Mesenchymal stem cell (in vitro differentiated cells and primary cell): ENCODE data around the gene ZNF239.
"Not testable (repeated sequence)": the region's sequence is repeated elsewhere in the genome, so short reads cannot be mapped to it uniquely, and the experiment has no call there.

Experiments used
- DNase-seq: peaks from one replicate; pipeline ENCODE4 v3.0.0-alpha.2; 2013
- H2AFZ ChIP-seq: one replicate; pipeline ENCODE4 v1.6.1; 2013; ENCODE audit warnings: low read depth, mild to moderate bottlenecking, control low read depth, inconsistent platforms, low read length, moderate library complexity
- H2AK5ac ChIP-seq: 2 replicates; pipeline ENCODE4 v1.6.1; 2013; ENCODE audit warnings: low read length, moderate library complexity, mild to moderate bottlenecking, inconsistent platforms; ENCODE audit not compliant: severe bottlenecking
- H2BK120ac ChIP-seq: one replicate; pipeline ENCODE4 v1.6.1; 2013; ENCODE audit warnings: low read depth, mild to moderate bottlenecking, inconsistent platforms, low read length, moderate library complexity
- H2BK12ac ChIP-seq, 2 experiments: one replicate each; pipeline ENCODE4 v1.6.1; 2013; ENCODE audit warnings: inconsistent platforms in 2 of 2, low read length in 2 of 2, mild to moderate bottlenecking in 2 of 2, moderate library complexity in 2 of 2, control low read depth in 1 of 2
- H2BK15ac ChIP-seq: one replicate; pipeline ENCODE4 v1.6.1; 2013; ENCODE audit warnings: mild to moderate bottlenecking, low read depth, inconsistent platforms; ENCODE audit not compliant: poor library complexity, severe bottlenecking
- H2BK5ac ChIP-seq: 2 replicates; pipeline ENCODE4 v1.6.1; 2013; ENCODE audit warnings: low read depth, mild to moderate bottlenecking, low read length, control low read depth, inconsistent platforms; ENCODE audit not compliant: poor library complexity, severe bottlenecking
- H3K14ac ChIP-seq, 2 experiments: one replicate each; pipeline ENCODE4 v1.6.1; 2013; ENCODE audit warnings: inconsistent platforms in 2 of 2, low read length in 2 of 2, control low read depth in 1 of 2, mild to moderate bottlenecking in 1 of 2, moderate library complexity in 1 of 2
- H3K18ac ChIP-seq, 2 experiments: one replicate each; pipeline ENCODE4 v1.6.1; 2013; ENCODE audit warnings: inconsistent platforms in 2 of 2, low read length in 2 of 2, control low read depth in 1 of 2, low read depth in 1 of 2, mild to moderate bottlenecking in 1 of 2
- H3K23ac ChIP-seq, 2 experiments: one replicate each; pipeline ENCODE4 v1.6.1; 2013; ENCODE audit warnings: inconsistent platforms in 2 of 2, low read length in 2 of 2, mild to moderate bottlenecking in 2 of 2, moderate library complexity in 2 of 2, control low read depth in 1 of 2
- H3K27ac ChIP-seq: 2 replicates; pipeline ENCODE4 v1.5.1; 2013; ENCODE audit warnings: mild to moderate bottlenecking, moderate library complexity, low read length, control low read depth, inconsistent platforms; ENCODE audit not compliant: poor library complexity, severe bottlenecking
- H3K27me3 ChIP-seq, 2 experiments: 2 replicates each; pipeline versions ENCODE4 v1.6.1 to v1.7.0; 2013; ENCODE audit warnings: low read length in 2 of 2, mild to moderate bottlenecking in 2 of 2, moderate library complexity in 2 of 2, control low read depth in 1 of 2, inconsistent platforms in 1 of 2; ENCODE audit not compliant: control insufficient read depth in 1 of 2, insufficient read depth in 1 of 2
- H3K36me3 ChIP-seq, 2 experiments: 2 replicates each; pipeline versions ENCODE4 v1.6.1 to v1.7.0; 2013; ENCODE audit warnings: low read length in 2 of 2, control low read depth in 1 of 2, inconsistent platforms in 1 of 2, low read depth in 1 of 2, mild to moderate bottlenecking in 1 of 2; ENCODE audit not compliant: insufficient read depth in 2 of 2, control insufficient read depth in 1 of 2
- H3K4ac ChIP-seq, 2 experiments: one replicate each; pipeline ENCODE4 v1.6.1; 2013; ENCODE audit warnings: inconsistent platforms in 2 of 2, low read length in 2 of 2, mild to moderate bottlenecking in 2 of 2, moderate library complexity in 2 of 2, control low read depth in 1 of 2, low read depth in 1 of 2
- H3K4me1 ChIP-seq: 2 replicates; pipeline ENCODE4 v1.6.1; 2013; ENCODE audit warnings: low read depth, low read length, control low read depth; ENCODE audit not compliant: control insufficient read depth, insufficient read depth
- H3K4me2 ChIP-seq: 2 replicates; pipeline ENCODE4 v1.6.1; 2013; ENCODE audit warnings: low read length, mild to moderate bottlenecking, inconsistent platforms; ENCODE audit not compliant: poor library complexity, severe bottlenecking
- H3K4me3 ChIP-seq, 2 experiments: 2 replicates each; pipeline versions ENCODE4 v1.5.1 to v1.7.0; 2013; ENCODE audit warnings: low read length in 2 of 2, mild to moderate bottlenecking in 2 of 2, control low read depth in 1 of 2, low read depth in 1 of 2; ENCODE audit not compliant: insufficient read depth in 1 of 2
- H3K79me1 ChIP-seq: replicated peaks from 2 replicates; pipeline ENCODE4 v1.6.1; 2013; ENCODE audit warnings: mild to moderate bottlenecking, control low read depth, low read length, inconsistent platforms; ENCODE audit not compliant: poor library complexity, severe bottlenecking
- H3K9ac ChIP-seq: 2 replicates; pipeline ENCODE4 v1.7.0; 2013; ENCODE audit warnings: mild to moderate bottlenecking, low read length, moderate library complexity
- H3K9me3 ChIP-seq: 2 replicates; pipeline ENCODE4 v1.7.0; 2013; ENCODE audit warnings: mild to moderate bottlenecking, low read length; ENCODE audit not compliant: control insufficient read depth
- H4K8ac ChIP-seq: one replicate; pipeline ENCODE4 v1.6.1; 2013; ENCODE audit warnings: inconsistent platforms, mild to moderate bottlenecking, low read length, moderate library complexity
- H4K91ac ChIP-seq: one replicate; pipeline ENCODE4 v1.6.1; 2013; ENCODE audit warnings: mild to moderate bottlenecking, low read length, inconsistent platforms
- WGBS: methylation state at CpG from one replicate; pipeline ENCODE4 v1.1.7; 2013; ENCODE audit warnings: mixed read lengths; 5-methylcytosine and 5-hydroxymethylcytosine counted together

ZNF239 gene

GRCh38 chr10:43605850-43606322 is 31.5 kb upstream of the ZNF239 start:
- no peak overlapping the region for H2BK15ac ChIP-seq
- peak overlapping the region in 1 of 2 experiments; percentile 83 for H3K4me3 ChIP-seq
- H2AK5ac ChIP-seq = no peak overlapping the region
- H3K79me1 ChIP-seq = peaks cover 13% of the 10 kb centered on the region
- H3K9ac ChIP-seq = peak overlapping the region; percentile 81
- no peak overlapping the region for H3K4ac ChIP-seq
- DNase-seq = no peak
- no peak overlapping the region for H3K23ac ChIP-seq
- no peak overlapping the region for H2BK5ac ChIP-seq
- H4K91ac ChIP-seq = no peak overlapping the region
- no peak overlapping the region for H3K27ac ChIP-seq
- H3K4me2 ChIP-seq = peak overlapping the region; percentile 81
- H3K4me1 ChIP-seq = peaks cover 5% of the 10 kb centered on the region
- H3K27me3 ChIP-seq = no peaks in the 10 kb centered on the region
- H3K36me3 ChIP-seq = peaks cover 10 to 26% of the 10 kb centered on the region in 2 experiments
- H2BK12ac ChIP-seq = no peak overlapping the region
- H3K9me3 ChIP-seq = peaks cover 8% of the 10 kb centered on the region
- H2BK120ac ChIP-seq = no peak overlapping the region
- H4K8ac ChIP-seq = peak overlapping the region; percentile 1
- 65% methylated on average over 12 of the region's 12 CpGs for WGBS
- no peak overlapping the region for H3K14ac ChIP-seq
- no peak overlapping the region for H3K18ac ChIP-seq
- peak overlapping the region; percentile 79 for H2AFZ ChIP-seq

GRCh38 chr10:43601576-43601975 is 27.2 kb upstream of the ZNF239 start:
- H2BK15ac ChIP-seq, H3K4me3 ChIP-seq, H3K9me3 ChIP-seq, H3K9ac ChIP-seq, H3K14ac ChIP-seq, H4K91ac ChIP-seq, H2BK5ac ChIP-seq, H3K4me2 ChIP-seq, H3K23ac ChIP-seq, H3K27ac ChIP-seq, H2AFZ ChIP-seq, DNase-seq, H3K18ac ChIP-seq, H2BK120ac ChIP-seq, H3K4me1 ChIP-seq, H3K79me1 ChIP-seq, H3K4ac ChIP-seq, H4K8ac ChIP-seq, H3K27me3 ChIP-seq, H2BK12ac ChIP-seq, H2AK5ac ChIP-seq, H3K36me3 ChIP-seq: not testable (repeated sequence)
- WGBS = 83% methylated on average over 5 of the region's 6 CpGs

DNA sequence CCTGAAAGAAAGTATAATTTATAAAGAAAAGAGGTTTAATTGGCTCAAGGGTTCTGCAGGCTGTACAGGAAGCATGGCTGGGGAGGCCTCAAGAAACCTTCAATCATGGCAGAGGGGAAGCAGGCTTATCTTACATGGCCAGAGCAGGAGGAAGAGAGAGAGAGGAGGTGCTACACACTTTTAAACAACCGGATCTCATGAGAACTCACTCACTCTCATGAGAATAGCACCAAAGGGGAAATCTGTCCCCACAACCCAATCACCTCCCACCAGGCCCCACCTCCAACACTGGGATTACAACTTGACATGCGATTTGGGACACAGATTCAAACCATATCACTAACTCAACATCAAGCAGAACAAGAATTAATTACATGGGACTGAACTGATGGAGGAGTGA is 24.9 kb upstream of the ZNF239 start:
- H3K23ac ChIP-seq = no peak overlapping the region
- H3K9ac ChIP-seq = no peak overlapping the region
- no peak overlapping the region for H3K27ac ChIP-seq
- no peak for DNase-seq
- H2BK12ac ChIP-seq = no peak overlapping the region
- H3K36me3 ChIP-seq = no peaks in the 10 kb centered on the region
- peaks cover 5% of the 10 kb centered on the region for H3K4me1 ChIP-seq
- H3K9me3 ChIP-seq = no peaks in the 10 kb centered on the region
- no CpG with 5 or more reads among the region's 2 CpGs for WGBS
- no peak overlapping the region for H3K14ac ChIP-seq
- H2BK5ac ChIP-seq = no peak overlapping the region
- H3K4me2 ChIP-seq = no peak overlapping the region
- H2AK5ac ChIP-seq = no peak overlapping the region
- no peak overlapping the region for H4K8ac ChIP-seq
- no peak overlapping the region for H3K18ac ChIP-seq
- H4K91ac ChIP-seq = no peak overlapping the region
- H3K4ac ChIP-seq = no peak overlapping the region
- no peak overlapping the region for H2BK120ac ChIP-seq
- H3K4me3 ChIP-seq = no peak overlapping the region
- H2BK15ac ChIP-seq = no peak overlapping the region
- no peaks in the 10 kb centered on the region for H3K79me1 ChIP-seq
- H3K27me3 ChIP-seq = no peaks in the 10 kb centered on the region
- H2AFZ ChIP-seq = no peak overlapping the region

DNA sequence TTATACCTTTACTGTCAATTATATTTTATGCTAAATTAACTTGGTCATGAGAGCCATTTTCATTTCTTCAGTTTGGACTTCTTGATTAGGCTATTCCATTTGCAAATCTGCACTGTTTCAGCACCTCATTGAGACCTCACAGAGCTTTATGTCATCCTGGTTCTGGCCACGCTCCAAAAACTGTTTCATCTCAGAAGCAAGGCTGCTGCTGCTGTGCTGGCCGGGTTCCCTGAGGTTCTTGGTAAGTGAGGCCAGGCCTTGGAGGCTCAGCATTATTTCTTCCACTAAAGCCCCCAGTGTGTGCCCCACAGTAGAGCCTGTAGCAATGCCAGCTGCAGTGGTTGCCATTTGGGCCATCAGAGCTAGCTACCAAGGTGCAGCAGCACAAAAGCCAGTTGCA is 24.0 kb upstream of the ZNF239 start:
- H2BK120ac ChIP-seq = no peak overlapping the region

More for the DNA sequence above, 24.0 kb upstream of the ZNF239 start:
- no peak for DNase-seq
- Histone ChIP-seq H3K18ac (no peak overlapping the region), H3K9ac (no peak overlapping the region), H3K36me3 (no peaks in the 10 kb centered on the region), H3K23ac (no peak overlapping the region), H3K4me2 (no peak overlapping the region), H3K4ac (no peak overlapping the region), H2BK5ac (no peak overlapping the region), H3K9me3 (no peaks in the 10 kb centered on the region), H2BK15ac (no peak overlapping the region), H2AK5ac (no peak overlapping the region), H3K27ac (no peak overlapping the region), H4K91ac (peak overlapping the region; percentile 35), H3K4me3 (no peak overlapping the region), H3K4me1 (peaks cover 5% of the 10 kb centered on the region), H2AFZ (no peak overlapping the region), H3K14ac (peak overlapping the region in 1 of 2 experiments; percentile 11), H4K8ac (no peak overlapping the region), H3K79me1 (no peaks in the 10 kb centered on the region), H3K27me3 (no peaks in the 10 kb centered on the region), H2BK12ac (no peak overlapping the region)
- 79% methylated on average over 2 of the region's 2 CpGs for WGBS
